ENCODE data around the gene COL6A1. TPM values are rescaled to one million over a fixed set of nuclear protein-coding genes. Genes with fewer than 3 reads are reported as not detected.
"Not testable (repeated sequence)": the region's sequence is repeated elsewhere in the genome, so short reads cannot be mapped to it uniquely, and the experiment has no call there.

COL6A1 gene
- total and polyA plus RNA-seq, 10 donors, result 76.5 to 190 (median 129) TPM

DNA sequence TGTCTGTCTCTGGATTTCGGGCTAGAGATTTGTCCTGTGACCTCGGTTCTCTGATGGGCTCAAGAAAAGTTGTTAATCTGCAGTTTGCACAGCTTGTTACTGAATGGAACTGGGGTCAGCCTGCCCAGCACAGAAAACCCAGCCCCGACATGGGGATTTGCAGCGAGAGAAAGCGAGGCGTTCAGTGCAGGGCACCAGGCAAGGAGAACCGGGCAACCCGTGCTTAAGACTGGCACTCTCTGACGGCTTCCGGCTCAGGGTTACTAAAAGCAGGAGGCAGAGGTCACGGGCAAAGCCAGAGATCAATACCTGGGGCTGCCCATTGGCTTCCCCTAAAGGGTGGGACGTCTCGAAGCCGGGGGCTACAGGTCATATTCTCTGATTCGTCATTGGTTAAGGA is 29.9 kb upstream of the COL6A1 start:
- no peaks in the 10 kb centered on the region for H3K36me3 ChIP-seq
- no peaks in the 10 kb centered on the region for H3K9me3 ChIP-seq
- peaks cover 0 to 3% (median 0%) of the 10 kb centered on the region in 6 donors for H3K4me1 ChIP-seq
- TF ChIP-seq CTCF (IDR thresholded peaks at IDR 0.05 in 8 of 11, conservative IDR thresholded peaks at IDR 0.05 in 3 of 11), result no peak
- TF ChIP-seq POLR2AphosphoS5 (IDR thresholded peaks at IDR 0.05), result no peak
- TF ChIP-seq POLR2A (IDR thresholded peaks at IDR 0.05), result no peak
- 77 to 84% (median 82%) methylated on average over 15 of the region's 15 CpGs for WGBS, 5 donors
- intact Hi-C loops (cut with DNase I; ENCODE audit: low total_unique reads), result no loop called here
- H3K27me3 ChIP-seq (replicated peaks in 1 of 7), result peaks cover 0 to 30% (median 4%) of the 10 kb centered on the region in 7 donors
- H3K27ac ChIP-seq, result no peak overlapping the region
- H3K4me3 ChIP-seq, result no peak overlapping the region
- DNase-seq, result no peak

DNA sequence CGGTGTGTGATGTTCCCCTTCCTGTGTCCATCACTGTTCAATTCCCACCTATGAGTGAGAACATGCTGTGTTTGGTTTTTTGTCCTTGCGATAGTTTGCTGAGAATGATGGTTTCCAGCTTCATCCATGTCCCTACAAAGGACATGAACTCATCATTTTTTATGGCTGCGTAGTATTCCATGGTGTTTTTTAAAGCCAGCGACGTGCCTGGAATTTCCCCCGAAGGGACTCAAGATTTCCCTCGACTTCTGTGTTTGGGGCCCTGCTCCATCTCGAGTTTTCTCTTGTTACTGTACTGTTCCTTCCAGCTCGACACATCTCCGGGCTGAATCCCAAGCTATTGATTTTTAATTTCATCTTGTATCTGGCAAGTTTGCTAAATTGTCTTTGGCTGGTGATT is 29.0 kb upstream of the COL6A1 start:
- H3K27me3 ChIP-seq (replicated peaks in 1 of 7), result peaks cover 0 to 38% (median 4%) of the 10 kb centered on the region in 7 donors
- H3K9me3 ChIP-seq; H3K36me3 ChIP-seq; H3K4me1 ChIP-seq; H3K4me3 ChIP-seq; H3K27ac ChIP-seq; DNase-seq; intact Hi-C loops (cut with DNase I; ENCODE audit: low total_unique reads): not testable (repeated sequence)
- WGBS, 5 donors, result 81 to 86% (median 83%) methylated on average over 10 of the region's 10 CpGs

DNA sequence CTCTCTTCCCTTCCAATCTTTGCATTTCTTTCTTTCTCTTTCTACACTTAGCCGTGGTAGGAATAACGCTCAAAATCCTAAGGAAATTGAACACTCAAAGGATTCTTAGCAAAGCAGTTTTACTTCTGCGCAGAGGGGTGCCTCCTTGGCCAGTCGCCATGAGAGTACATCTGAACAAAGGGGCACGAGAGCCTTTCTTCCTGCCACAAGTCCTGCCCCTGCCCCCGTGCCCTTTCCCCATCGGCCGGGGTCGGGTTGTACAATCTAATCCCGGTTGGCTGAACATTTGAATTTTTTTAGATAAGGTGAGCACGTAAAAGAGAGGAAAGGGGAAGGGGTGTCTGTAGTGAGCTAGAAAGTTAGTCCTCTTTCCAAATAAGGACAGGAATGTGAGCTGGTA is 28.6 kb upstream of the COL6A1 start:
- no peak for DNase-seq
- H3K4me1 ChIP-seq, result peaks cover 0 to 3% (median 0%) of the 10 kb centered on the region in 6 donors
- H3K4me3 ChIP-seq, result no peak overlapping the region
- H3K27me3 ChIP-seq (replicated peaks in 1 of 7), result peaks cover 0 to 41% (median 4%) of the 10 kb centered on the region in 7 donors
- H3K36me3 ChIP-seq, result no peaks in the 10 kb centered on the region
- H3K9me3 ChIP-seq, result no peaks in the 10 kb centered on the region
- TF ChIP-seq POLR2A (IDR thresholded peaks at IDR 0.05) (no peak), POLR2AphosphoS5 (IDR thresholded peaks at IDR 0.05) (no peak), CTCF (IDR thresholded peaks at IDR 0.05 in 8 of 11, conservative IDR thresholded peaks at IDR 0.05 in 3 of 11) (no peak)
- intact Hi-C loops (cut with DNase I; ENCODE audit: low total_unique reads), result no loop called here
- no peak overlapping the region for H3K27ac ChIP-seq
- 65 to 77% (median 66%) methylated on average over 11 of the region's 11 CpGs for WGBS, 5 donors

DNA sequence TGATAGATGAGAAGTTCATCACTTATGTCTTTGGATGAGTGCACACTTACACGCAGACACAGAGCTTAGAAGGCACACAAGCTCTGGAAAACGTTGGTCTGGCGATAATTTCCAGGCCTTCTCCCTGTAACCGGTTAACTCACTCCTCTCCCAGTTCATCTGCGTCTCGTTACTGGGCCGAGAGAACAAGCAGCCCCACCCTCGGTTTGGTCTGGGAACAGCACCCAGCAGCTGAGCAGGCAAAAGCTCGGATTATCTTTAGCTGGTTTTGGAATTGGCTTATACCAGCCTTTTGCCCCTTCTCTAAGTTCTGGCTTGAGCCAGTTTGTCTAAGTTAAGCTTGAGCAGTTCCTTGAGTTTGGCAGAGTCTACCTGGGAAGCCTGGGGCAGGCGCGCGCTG is 27.3 kb upstream of the COL6A1 start:
- TF ChIP-seq CTCF (IDR thresholded peaks at IDR 0.05 in 8 of 11, conservative IDR thresholded peaks at IDR 0.05 in 3 of 11) (no peak), POLR2AphosphoS5 (IDR thresholded peaks at IDR 0.05) (no peak), POLR2A (IDR thresholded peaks at IDR 0.05) (no peak)
- intact Hi-C loops (cut with DNase I; ENCODE audit: low total_unique reads), result no loop called here
- peaks cover 0 to 51% (median 4%) of the 10 kb centered on the region in 7 donors for H3K27me3 ChIP-seq (replicated peaks in 1 of 7)
- H3K36me3 ChIP-seq, result no peaks in the 10 kb centered on the region
- peaks cover 0 to 3% (median 0%) of the 10 kb centered on the region in 6 donors for H3K4me1 ChIP-seq
- DNase-seq, result no peak
- 59 to 87% (median 72%) methylated on average over 12 of the region's 12 CpGs for WGBS, 5 donors
- no peaks in the 10 kb centered on the region for H3K9me3 ChIP-seq
- no peak overlapping the region for H3K27ac ChIP-seq
- no peak overlapping the region for H3K4me3 ChIP-seq

DNA sequence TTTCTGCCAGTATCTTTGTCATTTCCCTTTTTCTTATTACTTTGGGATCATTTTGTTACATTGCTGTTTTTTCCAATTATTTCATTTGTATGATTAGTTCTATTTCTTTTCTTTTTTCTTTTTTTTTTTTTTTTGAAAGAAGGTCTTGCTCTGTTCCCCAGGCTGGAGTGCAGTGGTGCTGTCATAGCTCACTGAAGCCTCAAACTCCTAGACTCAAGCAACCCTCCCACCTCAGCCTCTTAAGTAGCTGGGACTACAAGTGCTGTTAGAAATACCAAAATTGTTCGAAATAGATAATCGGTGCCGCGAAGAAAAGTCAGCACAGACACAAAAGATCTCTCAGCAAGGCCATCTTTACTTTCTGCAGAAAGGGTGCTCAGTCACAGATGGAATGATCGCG is 26.6 kb upstream of the COL6A1 start:
- no peak overlapping the region for H3K4me3 ChIP-seq
- WGBS, 5 donors, result 90 to 97% (median 96%) methylated on average over 6 of the region's 6 CpGs
- intact Hi-C loops (cut with DNase I; ENCODE audit: low total_unique reads), result no loop called here
- no peak for TF ChIP-seq POLR2A (IDR thresholded peaks at IDR 0.05)
- no peak for TF ChIP-seq CTCF (IDR thresholded peaks at IDR 0.05 in 8 of 11, conservative IDR thresholded peaks at IDR 0.05 in 3 of 11)
- TF ChIP-seq POLR2AphosphoS5 (IDR thresholded peaks at IDR 0.05), result no peak
- H3K36me3 ChIP-seq, result no peaks in the 10 kb centered on the region
- DNase-seq, result no peak
- peaks cover 0 to 3% (median 0%) of the 10 kb centered on the region in 6 donors for H3K4me1 ChIP-seq
- H3K9me3 ChIP-seq, result peaks cover 0 to 2% (median 0%) of the 10 kb centered on the region in 8 donors
- no peak overlapping the region for H3K27ac ChIP-seq
- peaks cover 0 to 53% (median 4%) of the 10 kb centered on the region in 7 donors for H3K27me3 ChIP-seq (replicated peaks in 1 of 7)

All from spleen (tissue), 11 donors.